ENCODE results near the gene THADA.

THADA gene

DNA sequence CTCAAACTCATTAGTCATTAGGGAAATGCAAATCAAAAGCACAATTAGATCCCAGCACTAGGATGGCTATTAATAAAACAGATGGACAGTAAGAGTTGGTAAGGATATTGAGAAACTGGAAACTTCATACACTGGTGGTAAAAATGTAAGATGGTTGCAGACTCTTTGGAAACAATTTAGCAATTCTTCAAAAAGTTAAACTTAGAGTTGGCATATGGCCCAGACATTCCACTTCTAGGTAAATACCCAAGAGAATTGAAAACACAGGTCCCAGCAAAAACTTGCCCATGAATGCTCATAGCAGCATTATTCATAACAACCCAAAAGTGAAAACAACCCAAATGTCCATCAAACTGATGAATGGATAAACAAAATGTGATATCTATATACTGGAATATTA, 284.6 kb downstream of the THADA start:
- DNase-seq (ENCODE audit: low read depth), result no peak
- H3K4me3 ChIP-seq (ENCODE audit: low read depth, low read length), result no peak overlapping the region
- TF ChIP-seq, protein P1, sequence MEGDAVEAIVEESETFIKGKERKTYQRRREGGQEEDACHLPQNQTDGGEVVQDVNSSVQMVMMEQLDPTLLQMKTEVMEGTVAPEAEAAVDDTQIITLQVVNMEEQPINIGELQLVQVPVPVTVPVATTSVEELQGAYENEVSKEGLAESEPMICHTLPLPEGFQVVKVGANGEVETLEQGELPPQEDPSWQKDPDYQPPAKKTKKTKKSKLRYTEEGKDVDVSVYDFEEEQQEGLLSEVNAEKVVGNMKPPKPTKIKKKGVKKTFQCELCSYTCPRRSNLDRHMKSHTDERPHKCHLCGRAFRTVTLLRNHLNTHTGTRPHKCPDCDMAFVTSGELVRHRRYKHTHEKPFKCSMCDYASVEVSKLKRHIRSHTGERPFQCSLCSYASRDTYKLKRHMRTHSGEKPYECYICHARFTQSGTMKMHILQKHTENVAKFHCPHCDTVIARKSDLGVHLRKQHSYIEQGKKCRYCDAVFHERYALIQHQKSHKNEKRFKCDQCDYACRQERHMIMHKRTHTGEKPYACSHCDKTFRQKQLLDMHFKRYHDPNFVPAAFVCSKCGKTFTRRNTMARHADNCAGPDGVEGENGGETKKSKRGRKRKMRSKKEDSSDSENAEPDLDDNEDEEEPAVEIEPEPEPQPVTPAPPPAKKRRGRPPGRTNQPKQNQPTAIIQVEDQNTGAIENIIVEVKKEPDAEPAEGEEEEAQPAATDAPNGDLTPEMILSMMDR (IDR thresholded peaks at IDR 0.05; ENCODE audit: control insufficient read depth, extremely low read depth, insufficient read depth), result no peak

DNA sequence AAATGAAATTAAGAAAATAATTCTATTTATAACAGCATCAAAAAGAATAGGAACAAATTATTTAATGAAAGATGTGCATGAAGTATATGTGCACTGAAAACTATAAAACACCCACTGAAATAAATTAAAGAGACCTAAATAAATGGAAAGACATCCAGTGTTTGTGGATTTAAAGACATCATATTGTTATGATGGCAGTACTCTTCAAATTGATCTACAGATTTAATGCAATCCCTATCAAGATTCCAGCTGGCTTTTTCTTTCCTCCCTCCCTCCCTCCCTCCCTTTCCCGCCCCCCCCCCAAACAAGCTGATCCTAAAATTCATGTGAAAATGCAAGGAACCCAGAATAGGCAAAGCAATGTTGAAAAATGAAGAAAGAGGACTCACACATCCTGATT, 285.9 kb downstream of the THADA start:
- DNase-seq (ENCODE audit: low read depth), result no peak
- TF ChIP-seq, protein P1 (IDR thresholded peaks at IDR 0.05; ENCODE audit: control insufficient read depth, extremely low read depth, insufficient read depth), result no peak
- H3K4me3 ChIP-seq (ENCODE audit: low read depth, low read length), result no peak overlapping the region

DNA sequence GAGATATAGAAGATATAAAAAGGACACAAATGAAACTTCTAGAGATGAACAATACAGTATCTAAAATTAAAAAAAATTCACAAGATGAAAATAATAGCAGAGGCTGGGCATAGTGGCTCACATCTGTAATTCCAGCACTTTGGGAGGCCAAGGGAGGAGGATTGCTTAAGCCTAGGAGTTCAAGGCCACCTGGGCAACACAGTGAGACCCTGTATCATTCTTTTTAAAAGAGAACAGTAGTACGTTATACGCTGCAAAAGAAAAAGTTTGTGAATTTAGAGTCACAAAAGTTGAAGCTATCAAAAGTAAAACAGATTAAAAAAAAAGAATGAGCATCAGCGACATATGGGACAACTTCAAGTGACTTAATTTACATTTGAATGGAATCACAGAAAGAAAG, 287.9 kb downstream of the THADA start:
- no peak for DNase-seq (ENCODE audit: low read depth)
- TF ChIP-seq, protein P1 (IDR thresholded peaks at IDR 0.05; ENCODE audit: control insufficient read depth, extremely low read depth, insufficient read depth), result no peak
- no peak overlapping the region for H3K4me3 ChIP-seq (ENCODE audit: low read depth, low read length)

DNA sequence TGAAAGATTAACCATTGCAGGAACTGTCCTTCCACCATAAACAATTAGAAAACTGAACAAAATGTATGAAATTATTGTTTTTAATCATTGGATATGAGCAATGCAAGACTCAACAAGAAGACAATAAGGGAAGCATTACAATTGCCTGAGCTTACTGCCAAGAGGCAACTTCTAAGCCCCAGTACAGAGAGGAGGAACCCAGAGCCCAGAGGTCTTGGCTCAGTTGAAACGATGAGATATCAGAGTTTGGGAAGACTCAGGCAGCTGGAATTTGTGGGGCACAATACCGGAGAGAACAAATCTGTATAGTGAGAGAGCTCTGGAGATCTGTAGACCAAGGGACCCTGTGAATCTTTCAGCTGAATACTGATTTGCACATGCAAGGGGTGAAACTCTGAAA, 288.8 kb downstream of the THADA start:
- H3K4me3 ChIP-seq (ENCODE audit: low read depth, low read length), result no peak overlapping the region
- DNase-seq (ENCODE audit: low read depth), result no peak

DNA sequence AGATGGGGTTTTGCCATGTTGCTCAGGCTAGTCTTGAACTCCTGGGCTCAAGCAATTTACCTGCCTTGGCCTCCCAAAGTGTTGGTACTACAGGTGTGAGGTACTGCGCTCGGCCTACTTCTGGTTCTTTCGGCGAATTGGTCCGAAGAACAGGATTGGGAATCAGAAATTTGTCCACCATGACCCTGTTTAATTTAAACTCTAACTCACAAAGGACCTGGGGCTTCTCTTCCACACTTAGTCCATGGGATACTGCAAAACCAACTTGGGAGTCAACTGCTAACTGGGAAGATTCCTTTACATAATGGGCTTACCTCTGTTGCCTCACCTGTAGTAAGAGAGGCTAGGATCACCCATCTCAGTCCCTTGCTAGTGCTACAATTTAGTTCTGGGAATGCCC, 289.6 kb downstream of the THADA start:
- H3K4me3 ChIP-seq (ENCODE audit: low read depth, low read length), result no peak overlapping the region
- no peak for DNase-seq (ENCODE audit: low read depth)
- TF ChIP-seq, protein P1 (IDR thresholded peaks at IDR 0.05; ENCODE audit: control insufficient read depth, extremely low read depth, insufficient read depth), result no peak

More for the DNA sequence above, 288.8 kb downstream of the THADA start:
- TF ChIP-seq, protein P1 (IDR thresholded peaks at IDR 0.05; ENCODE audit: control insufficient read depth, extremely low read depth, insufficient read depth), result no peak

DNA sequence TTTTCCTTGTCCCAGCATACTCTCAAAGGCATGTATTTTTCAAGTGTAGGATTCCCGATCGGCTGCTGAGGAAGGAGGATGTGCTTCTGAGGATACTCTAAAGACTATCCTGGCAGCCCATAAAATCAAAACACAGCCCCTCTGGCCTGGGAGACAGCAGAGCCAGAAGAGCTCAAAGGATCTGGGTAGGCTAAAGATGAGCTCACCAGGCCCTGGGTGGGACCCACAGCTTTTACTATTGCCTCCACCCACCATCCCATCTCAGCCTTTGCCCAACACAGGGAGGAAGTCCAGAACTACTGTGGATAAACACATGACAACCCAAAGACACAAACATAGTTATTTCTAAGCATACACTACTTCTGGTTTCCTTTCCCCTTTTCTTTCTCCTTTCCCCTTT, 290.3 kb downstream of the THADA start:
- no peak for DNase-seq (ENCODE audit: low read depth)
- TF ChIP-seq, protein P1 (IDR thresholded peaks at IDR 0.05; ENCODE audit: control insufficient read depth, extremely low read depth, insufficient read depth), result no peak
- H3K4me3 ChIP-seq (ENCODE audit: low read depth, low read length), result no peak overlapping the region

DNA sequence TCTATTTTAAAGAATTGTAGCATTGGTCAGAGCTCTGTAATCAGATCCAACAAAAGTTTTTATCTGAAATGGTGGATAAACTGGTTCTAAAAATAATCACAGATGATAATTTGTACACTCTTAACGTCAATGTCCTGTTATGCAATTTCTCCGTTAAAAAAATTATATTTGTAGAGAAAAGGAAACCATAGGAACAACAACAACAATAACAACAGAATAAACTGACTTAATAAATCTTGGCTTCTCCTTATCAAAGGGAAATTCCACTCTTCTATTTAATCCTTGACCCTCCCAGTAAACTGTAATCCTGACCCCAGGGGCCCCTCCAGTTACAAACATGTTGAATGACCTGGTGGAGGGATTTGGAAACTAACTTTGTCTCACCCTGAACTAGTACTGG, 290.8 kb downstream of the THADA start:
- H3K4me3 ChIP-seq (ENCODE audit: low read depth, low read length), result no peak overlapping the region
- TF ChIP-seq, protein P1 (IDR thresholded peaks at IDR 0.05; ENCODE audit: control insufficient read depth, extremely low read depth, insufficient read depth), result no peak
- no peak for DNase-seq (ENCODE audit: low read depth)

Measured in LNCaP clone FGC (cell line).